GM18868 (cell line): ENCODE measurements around the gene PIBF1.
"Not testable (repeated sequence)": the region's sequence is repeated elsewhere in the genome, so short reads cannot be mapped to it uniquely, and the experiment has no call there.

ENCODE experiments used
- ATAC-seq: cut with Tn5 transposase; IDR thresholded peaks from one replicate; pipeline ENCODE4 v1.9.1; 2021; ENCODE audit warnings: mild to moderate bottlenecking, moderate library complexity; ENCODE audit not compliant: unreplicated experiment

Gene PIBF1

GRCh38 chr13:72781451-72782439 lies at the start of gene PIBF1, which contains the start of gene DIS3:
Gene PIBF1 (plus strand): TSS chr13:72782133. CDS start chr13:72783470, 1,337 bp downstream.
Gene DIS3 (minus strand): TSS chr13:72781900. CDS start chr13:72781832, 68 bp downstream.
- ATAC-seq = peak; percentile 95

- ATAC-seq = no peak
Measured at GRCh38 chr13:72737033-72737432, 44.9 kb upstream of the PIBF1 start.

GRCh38 chr13:72740015-72740414 lies 41.9 kb upstream of the PIBF1 start:
- no peak for ATAC-seq

- ATAC-seq = peak; percentile 68
Measured at GRCh38 chr13:72745260-72745659, 36.7 kb upstream of the PIBF1 start.

GRCh38 chr13:72751220-72751619 lies 30.7 kb upstream of the PIBF1 start:
- no peak for ATAC-seq

- no peak for ATAC-seq
Measured at GRCh38 chr13:72754111-72754510, 27.8 kb upstream of the PIBF1 start.

- no peak for ATAC-seq
Measured at GRCh38 chr13:72757792-72758535, 24.0 kb upstream of the PIBF1 start.

GRCh38 chr13:72760189-72760588 lies 21.7 kb upstream of the PIBF1 start:
- ATAC-seq = no peak

GRCh38 chr13:72763411-72763810 lies 18.5 kb upstream of the PIBF1 start:
- ATAC-seq = no peak

- ATAC-seq = no peak
Measured at GRCh38 chr13:72774019-72774418, 7.9 kb upstream of the PIBF1 start.

GRCh38 chr13:72782717-72783116 lies 784 bp downstream of the PIBF1 start:
- ATAC-seq = no peak

- ATAC-seq = not testable (repeated sequence)
Measured at GRCh38 chr13:72784679-72785078, 2.7 kb downstream of the PIBF1 start.

- no peak for ATAC-seq
Measured at GRCh38 chr13:72788831-72789230, 6.9 kb downstream of the PIBF1 start.

- no peak for ATAC-seq
Measured at GRCh38 chr13:72792640-72793039, 10.7 kb downstream of the PIBF1 start.

GRCh38 chr13:72798817-72799216 lies 16.9 kb downstream of the PIBF1 start:
- no peak for ATAC-seq

GRCh38 chr13:72804301-72804700 lies 22.4 kb downstream of the PIBF1 start:
- ATAC-seq = no peak

- ATAC-seq = no peak
Measured at GRCh38 chr13:72805676-72806346, 23.9 kb downstream of the PIBF1 start.

- ATAC-seq = not testable (repeated sequence)
Measured at GRCh38 chr13:72806514-72806913, 24.6 kb downstream of the PIBF1 start.

GRCh38 chr13:72808917-72809500 lies 27.1 kb downstream of the PIBF1 start:
- ATAC-seq = no peak

GRCh38 chr13:72820156-72820897 lies 38.4 kb downstream of the PIBF1 start:
- ATAC-seq = no peak
